ENCODE measurements around the gene KRT1.

The KRT1 gene

DNA sequence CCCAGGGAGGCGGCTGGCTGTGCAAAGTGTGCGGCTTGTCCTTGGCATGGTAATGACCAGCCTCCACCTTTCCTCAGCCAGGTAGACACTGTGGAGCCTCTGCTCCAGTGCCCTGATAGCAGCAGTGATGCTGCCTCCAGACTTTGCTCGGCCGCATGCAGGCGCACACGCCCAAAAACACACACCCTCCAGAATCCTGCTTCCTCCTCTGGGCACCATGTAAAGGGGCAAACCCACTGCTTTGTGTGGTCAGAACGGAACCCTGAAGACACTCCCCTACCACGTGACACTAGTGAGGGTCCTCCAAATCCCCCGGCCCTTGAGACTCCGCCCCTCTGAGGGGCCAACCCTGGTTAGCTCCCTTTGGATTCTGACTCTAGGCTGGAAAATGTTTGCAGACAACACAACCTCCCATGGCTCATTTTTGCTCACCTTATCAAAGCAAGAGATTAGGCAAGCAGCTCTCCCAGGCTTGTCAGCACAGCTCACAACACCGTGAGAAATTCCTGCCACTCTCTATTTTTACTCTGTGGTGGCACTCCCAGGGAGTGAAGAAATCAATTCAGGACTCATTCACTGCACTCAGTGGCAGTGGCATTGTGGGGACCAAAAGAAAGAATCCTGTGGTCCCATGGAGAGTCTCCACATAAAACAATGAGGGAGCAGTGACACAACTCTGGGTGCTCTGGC lies 18.6 kb upstream of the KRT1 start:
- peaks cover 12% of the 10 kb centered on the region for H3K27me3 ChIP-seq
- no peak overlapping the region for H3K4me3 ChIP-seq (ENCODE audit: low read depth in 1 of 2, low read length in 1 of 2)
- H3K9me3 ChIP-seq, result no peaks in the 10 kb centered on the region
- no peak overlapping the region for H3K27ac ChIP-seq
- TF ChIP-seq, protein P1, sequence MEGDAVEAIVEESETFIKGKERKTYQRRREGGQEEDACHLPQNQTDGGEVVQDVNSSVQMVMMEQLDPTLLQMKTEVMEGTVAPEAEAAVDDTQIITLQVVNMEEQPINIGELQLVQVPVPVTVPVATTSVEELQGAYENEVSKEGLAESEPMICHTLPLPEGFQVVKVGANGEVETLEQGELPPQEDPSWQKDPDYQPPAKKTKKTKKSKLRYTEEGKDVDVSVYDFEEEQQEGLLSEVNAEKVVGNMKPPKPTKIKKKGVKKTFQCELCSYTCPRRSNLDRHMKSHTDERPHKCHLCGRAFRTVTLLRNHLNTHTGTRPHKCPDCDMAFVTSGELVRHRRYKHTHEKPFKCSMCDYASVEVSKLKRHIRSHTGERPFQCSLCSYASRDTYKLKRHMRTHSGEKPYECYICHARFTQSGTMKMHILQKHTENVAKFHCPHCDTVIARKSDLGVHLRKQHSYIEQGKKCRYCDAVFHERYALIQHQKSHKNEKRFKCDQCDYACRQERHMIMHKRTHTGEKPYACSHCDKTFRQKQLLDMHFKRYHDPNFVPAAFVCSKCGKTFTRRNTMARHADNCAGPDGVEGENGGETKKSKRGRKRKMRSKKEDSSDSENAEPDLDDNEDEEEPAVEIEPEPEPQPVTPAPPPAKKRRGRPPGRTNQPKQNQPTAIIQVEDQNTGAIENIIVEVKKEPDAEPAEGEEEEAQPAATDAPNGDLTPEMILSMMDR (IDR thresholded peaks at IDR 0.05), result no peak
- H3K4me1 ChIP-seq (ENCODE audit: control insufficient read depth in 1 of 2, insufficient read depth in 1 of 2, low read depth in 1 of 2, low read length in 1 of 2), result no peaks in the 10 kb centered on the region
- no peaks in the 10 kb centered on the region for H3K36me3 ChIP-seq

DNA sequence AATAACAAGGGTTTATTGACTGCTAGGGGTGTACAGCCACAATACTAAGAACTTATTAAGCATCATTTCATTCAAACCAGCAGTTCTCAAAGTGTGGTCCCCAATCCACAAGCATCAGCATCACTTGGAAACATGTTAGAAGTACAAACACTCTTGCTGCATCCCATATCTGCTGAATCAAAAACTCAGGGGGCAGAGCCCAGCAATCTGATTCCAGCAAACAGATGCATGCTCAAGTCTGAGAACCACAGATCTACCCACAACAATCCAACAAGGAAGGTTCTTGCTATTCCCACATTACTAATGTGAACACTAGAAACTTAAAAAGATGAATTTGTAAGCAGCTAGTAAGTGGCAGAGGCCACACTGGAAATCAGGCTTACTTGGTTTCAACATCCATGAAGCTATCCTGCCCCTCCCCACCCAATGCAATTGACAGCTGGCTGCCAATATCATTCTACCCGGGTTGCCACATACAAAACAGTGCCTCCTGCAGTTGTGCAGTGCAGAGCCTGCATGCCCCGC lies 16.9 kb upstream of the KRT1 start:
- no peak overlapping the region for H3K4me3 ChIP-seq (ENCODE audit: low read depth in 1 of 2, low read length in 1 of 2)
- no peaks in the 10 kb centered on the region for H3K4me1 ChIP-seq (ENCODE audit: control insufficient read depth in 1 of 2, insufficient read depth in 1 of 2, low read depth in 1 of 2, low read length in 1 of 2)
- H3K27ac ChIP-seq, result no peak overlapping the region
- TF ChIP-seq, protein P1 (IDR thresholded peaks at IDR 0.05), result no peak
- no peaks in the 10 kb centered on the region for H3K9me3 ChIP-seq
- H3K36me3 ChIP-seq, result no peaks in the 10 kb centered on the region
- H3K27me3 ChIP-seq, result peaks cover 23% of the 10 kb centered on the region

DNA sequence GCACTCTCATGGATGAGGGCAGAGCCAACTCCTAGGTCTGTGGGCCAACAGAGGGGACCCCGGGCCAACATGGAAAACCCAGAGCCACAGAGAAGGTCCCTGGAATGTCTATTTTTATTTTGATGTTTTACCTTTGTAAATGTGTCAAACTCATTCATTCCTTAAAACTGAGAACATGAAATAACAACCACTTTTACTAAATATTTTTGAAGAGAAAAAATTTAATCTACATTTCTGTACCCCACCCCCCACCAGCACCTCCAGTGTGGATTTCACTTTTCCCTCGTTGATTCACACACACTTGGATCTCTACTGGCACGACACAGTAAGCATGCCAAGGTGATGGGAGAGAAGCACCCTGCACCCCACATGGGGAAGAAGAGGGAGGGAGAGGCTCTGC lies 16.4 kb upstream of the KRT1 start:
- TF ChIP-seq, protein P1 (IDR thresholded peaks at IDR 0.05), result no peak
- no peak overlapping the region for H3K27ac ChIP-seq
- no peaks in the 10 kb centered on the region for H3K4me1 ChIP-seq (ENCODE audit: control insufficient read depth in 1 of 2, insufficient read depth in 1 of 2, low read depth in 1 of 2, low read length in 1 of 2)
- no peaks in the 10 kb centered on the region for H3K9me3 ChIP-seq
- H3K36me3 ChIP-seq, result no peaks in the 10 kb centered on the region
- H3K4me3 ChIP-seq (ENCODE audit: low read depth in 1 of 2, low read length in 1 of 2), result no peak overlapping the region
- peaks cover 29% of the 10 kb centered on the region for H3K27me3 ChIP-seq

DNA sequence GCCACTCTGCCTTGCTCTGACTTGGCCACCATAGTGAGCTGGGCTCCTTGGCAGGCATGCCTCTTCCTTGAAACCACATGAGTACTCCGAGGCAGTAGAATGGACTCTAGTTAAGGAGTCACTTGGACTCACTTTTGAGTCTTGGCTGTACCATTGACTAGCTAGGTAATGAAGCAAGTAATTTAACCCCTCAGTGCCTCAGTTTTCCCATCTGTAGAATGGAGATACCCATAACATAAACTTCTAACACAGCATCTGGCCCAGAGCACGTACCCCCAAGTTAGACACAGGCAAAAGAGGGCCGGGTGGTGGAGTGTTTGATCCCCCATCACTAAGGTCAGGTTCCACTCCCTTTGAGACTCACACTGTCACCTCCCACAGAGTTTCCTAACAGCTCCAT lies 14.8 kb upstream of the KRT1 start:
- Histone ChIP-seq H3K4me3 (ENCODE audit: low read depth in 1 of 2, low read length in 1 of 2) (no peak overlapping the region), H3K9me3 (no peaks in the 10 kb centered on the region), H3K27me3 (peaks cover 44% of the 10 kb centered on the region), H3K27ac (no peak overlapping the region), H3K36me3 (no peaks in the 10 kb centered on the region), H3K4me1 (ENCODE audit: control insufficient read depth in 1 of 2, insufficient read depth in 1 of 2, low read depth in 1 of 2, low read length in 1 of 2) (no peaks in the 10 kb centered on the region)
- TF ChIP-seq, protein P1 (IDR thresholded peaks at IDR 0.05), result no peak

DNA sequence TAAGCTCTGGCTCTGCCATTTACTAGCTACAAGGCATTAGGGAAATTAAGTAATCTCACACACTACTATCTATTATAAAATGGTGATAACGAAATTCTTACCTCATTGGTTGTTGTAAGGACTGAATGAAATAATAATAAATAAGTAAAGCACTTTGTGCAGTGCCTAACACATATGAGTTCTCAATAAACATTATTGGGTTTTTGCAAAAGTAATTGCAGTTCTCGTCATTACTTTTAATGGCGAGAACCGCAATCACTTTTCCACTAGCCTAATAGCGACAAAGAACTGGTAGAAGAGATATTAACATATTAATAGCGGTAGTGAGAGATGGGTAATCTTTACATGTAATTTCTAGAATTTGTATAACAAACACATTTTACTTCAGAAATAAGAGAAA lies 13.9 kb upstream of the KRT1 start:
- H3K4me3 ChIP-seq (ENCODE audit: low read depth in 1 of 2, low read length in 1 of 2), result no peak overlapping the region
- H3K4me1 ChIP-seq (ENCODE audit: control insufficient read depth in 1 of 2, insufficient read depth in 1 of 2, low read depth in 1 of 2, low read length in 1 of 2), result no peaks in the 10 kb centered on the region
- TF ChIP-seq, protein P1 (IDR thresholded peaks at IDR 0.05), result no peak
- H3K9me3 ChIP-seq, result no peaks in the 10 kb centered on the region
- no peaks in the 10 kb centered on the region for H3K36me3 ChIP-seq
- peaks cover 53% of the 10 kb centered on the region for H3K27me3 ChIP-seq
- no peak overlapping the region for H3K27ac ChIP-seq
